Common myeloid progenitor, CD34-positive (primary cell): ENCODE results near the gene EPN2.

Experiments used
- CTCF ChIA-PET: fragments of 350-600 bp; sonication (Branson Sonifier 250); formaldehyde crosslinking; loops from one replicate; lab custom pipeline; 2021; ENCODE audit warnings: antibody characterized with exemption; lab: Charles Lee
- POLR2A ChIA-PET: fragments of 350-600 bp; sonication (Branson Sonifier 250); formaldehyde crosslinking; loops from one replicate; lab custom pipeline; 2021; ENCODE audit warnings: antibody characterized with exemption; lab: Charles Lee
- DNase-seq, 3 donors: peaks; one replicate each; pipeline versions ENCODE4 v3.0.0 to v3.0.0-alpha.2; 2013
- H3K27ac ChIP-seq, 2 experiments: 1 replicate in 1 of 2; 2 replicates in 1 of 2; pipeline ENCODE4 v1.7.0; 2013; ENCODE audit warnings: inconsistent platforms in 2 of 2, low read length in 2 of 2, mild to moderate bottlenecking in 2 of 2, low read depth in 1 of 2, moderate library complexity in 1 of 2; ENCODE audit not compliant: severe bottlenecking in 2 of 2, insufficient read depth in 1 of 2, poor library complexity in 1 of 2
- H3K27me3 ChIP-seq, 5 experiments: replicated peaks in 2 of 5; 1 replicate in 3 of 5; 2 replicates in 2 of 5; pipeline versions ENCODE4 v1.6.1 to v1.7.0; 2013; ENCODE audit warnings: low read length in 4 of 5, mild to moderate bottlenecking in 2 of 5, moderate library complexity in 2 of 5, inconsistent platforms in 1 of 5; ENCODE audit not compliant: insufficient read depth in 5 of 5, control insufficient read depth in 4 of 5
- H3K36me3 ChIP-seq, 4 experiments: 1 replicate in 2 of 4; 2 replicates in 2 of 4; pipeline versions ENCODE4 v1.6.1 to v1.7.0; 2013; ENCODE audit warnings: low read length in 3 of 4, control low read depth in 1 of 4, mild to moderate bottlenecking in 1 of 4; ENCODE audit not compliant: control insufficient read depth in 4 of 4, insufficient read depth in 4 of 4
- H3K4me1 ChIP-seq, 4 experiments: 1 replicate in 3 of 4; 2 replicates in 1 of 4; pipeline versions ENCODE4 v1.6.1 to v1.7.1; 2013; ENCODE audit warnings: low read length in 3 of 4, mild to moderate bottlenecking in 3 of 4, control low read depth in 1 of 4, inconsistent platforms in 1 of 4, moderate library complexity in 1 of 4; ENCODE audit not compliant: control insufficient read depth in 4 of 4, insufficient read depth in 4 of 4; ENCODE audit errors: control extremely low read depth in 1 of 4
- H3K4me3 ChIP-seq, 7 experiments: 1 replicate in 4 of 7; 2 replicates in 3 of 7; pipeline versions ENCODE4 v1.5.1 to v1.7.0; 2013; ENCODE audit warnings: mild to moderate bottlenecking in 7 of 7, low read length in 6 of 7, moderate library complexity in 6 of 7, inconsistent platforms in 2 of 7, low read depth in 2 of 7, control low read depth in 1 of 7; ENCODE audit not compliant: insufficient read depth in 4 of 7, control insufficient read depth in 1 of 7; ENCODE audit errors: extremely low read depth in 1 of 7
- H3K9me3 ChIP-seq, 5 experiments: 1 replicate in 4 of 5; 2 replicates in 1 of 5; pipeline versions ENCODE4 v1.6.1 to v1.7.1; 2013; ENCODE audit warnings: low read length in 4 of 5, mild to moderate bottlenecking in 2 of 5, inconsistent platforms in 1 of 5, low read depth in 1 of 5, moderate library complexity in 1 of 5; ENCODE audit not compliant: control insufficient read depth in 4 of 5, insufficient read depth in 2 of 5; ENCODE audit errors: control extremely low read depth in 1 of 5
- WGBS: methylation state at CpG from one replicate; pipeline ENCODE4 v1.1.5; 2013; ENCODE audit not compliant: insufficient coverage; 5-methylcytosine and 5-hydroxymethylcytosine counted together

EPN2 gene

DNA sequence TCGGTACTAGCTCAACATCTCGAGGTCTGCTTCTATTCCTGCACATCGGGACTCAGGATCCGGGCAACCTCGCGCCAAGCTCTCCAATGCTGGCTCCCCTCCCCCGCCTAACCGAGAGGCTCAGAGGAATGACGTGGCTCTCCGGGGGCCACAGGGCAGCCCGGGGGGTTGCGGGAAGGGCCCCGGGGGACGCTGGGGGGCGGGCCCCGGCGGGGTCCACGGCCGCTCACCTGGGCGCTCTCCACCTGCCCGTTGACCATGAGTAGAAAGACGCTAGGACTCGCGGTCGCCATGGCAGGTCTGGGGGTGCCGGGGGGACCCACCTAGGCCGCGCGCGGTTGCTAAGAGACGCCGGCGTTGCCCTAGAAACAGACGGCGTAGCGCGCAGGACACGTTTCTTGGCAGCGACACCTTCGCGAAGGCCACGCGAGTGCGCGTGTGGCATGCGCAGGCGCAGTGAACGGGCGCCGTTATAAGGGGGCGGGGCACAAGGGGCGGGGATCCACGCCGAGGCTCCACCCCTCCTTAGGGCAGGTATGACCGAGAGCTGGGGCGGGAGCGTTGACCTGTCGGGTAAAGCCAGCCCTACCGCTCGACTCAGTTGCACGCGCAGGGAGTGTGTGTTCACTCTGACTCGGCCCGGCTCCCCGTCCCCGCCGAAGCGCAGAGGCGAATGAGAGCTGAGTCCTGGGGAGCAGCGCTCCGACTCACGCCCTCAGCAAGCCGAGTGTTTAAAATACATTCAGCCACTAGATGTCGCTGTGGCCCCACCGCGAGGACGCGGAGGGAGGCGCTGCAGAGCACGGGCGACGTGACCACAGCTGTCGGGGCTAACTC, 125.3 kb downstream of the EPN2 start, which contains the start of gene B9D1:
Gene B9D1, minus strand, starts transcription at position 447 of the 837 bp plus-strand sequence. Its CDS starts 154 bp downstream, at position 293.
- POLR2A ChIA-PET = interaction anchor here (0.6 kb wide), 1 partner anchor 1833 kb away, joined by 3 read pairs; no protein-coding TSS in a partner anchor
- Histone ChIP-seq H3K4me1 (peaks cover 0 to 10% (median 10%) of the 10 kb centered on the region in 4 experiments), H3K4me3 (peak within 1 kb of the TSS; percentile 28 to 78 (median 63)), H3K36me3 (no peaks in the 10 kb centered on the region), H3K27ac (peak within 1 kb of the TSS in 1 of 2 experiments; percentile 21), H3K27me3 (peaks cover 0 to 70% (median 25%) of the 10 kb centered on the region in 5 experiments), H3K9me3 (no peaks in the 10 kb centered on the region)
- CTCF ChIA-PET = interaction anchor here (0.6 to 10.8 kb wide), 29 partner anchors 8 to 402 kb away, joined by 3 to 149 read pairs (median 4); partner anchors contain the start of gene MAPK7
- DNase-seq = peak; percentile 85 to 90 (median 89)
- WGBS = under 1% methylated on average over 69 of the region's 83 CpGs

DNA sequence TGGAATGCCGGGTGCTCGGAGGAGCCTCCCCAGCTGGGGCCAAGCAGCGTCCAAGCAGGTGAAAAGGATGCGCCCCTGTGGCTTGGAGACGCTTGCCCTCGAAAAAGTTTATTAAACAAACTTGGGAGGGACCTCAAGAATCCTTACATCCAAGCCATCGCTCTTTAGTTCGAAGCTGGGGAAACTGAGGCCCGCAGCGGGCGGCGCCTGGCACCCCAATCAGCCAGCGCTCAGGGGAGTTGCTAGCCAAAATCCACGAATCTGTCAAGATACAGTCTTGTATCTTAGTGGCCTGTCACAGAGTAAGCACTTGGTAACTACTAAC, 125.9 kb downstream of the EPN2 start:
- H3K9me3 ChIP-seq = no peaks in the 10 kb centered on the region
- CTCF ChIA-PET = interaction anchor here (0.6 to 10.8 kb wide), 29 partner anchors 9 to 401 kb away, joined by 3 to 149 read pairs (median 4); partner anchors contain the start of gene MAPK7
- no peak overlapping the region for H3K27ac ChIP-seq
- H3K27me3 ChIP-seq = peaks cover 0 to 73% (median 27%) of the 10 kb centered on the region in 5 experiments
- POLR2A ChIA-PET = interaction anchor here (0.6 kb wide), 1 partner anchor 1832 kb away, joined by 3 read pairs; no protein-coding TSS in a partner anchor
- DNase-seq = no peak
- no peaks in the 10 kb centered on the region for H3K36me3 ChIP-seq
- H3K4me1 ChIP-seq = peaks cover 0 to 10% (median 10%) of the 10 kb centered on the region in 4 experiments
- peak overlapping the region in 3 of 7 experiments; percentile 74 to 78 (median 74) for H3K4me3 ChIP-seq
- WGBS = 34% methylated on average over 14 of the region's 14 CpGs

DNA sequence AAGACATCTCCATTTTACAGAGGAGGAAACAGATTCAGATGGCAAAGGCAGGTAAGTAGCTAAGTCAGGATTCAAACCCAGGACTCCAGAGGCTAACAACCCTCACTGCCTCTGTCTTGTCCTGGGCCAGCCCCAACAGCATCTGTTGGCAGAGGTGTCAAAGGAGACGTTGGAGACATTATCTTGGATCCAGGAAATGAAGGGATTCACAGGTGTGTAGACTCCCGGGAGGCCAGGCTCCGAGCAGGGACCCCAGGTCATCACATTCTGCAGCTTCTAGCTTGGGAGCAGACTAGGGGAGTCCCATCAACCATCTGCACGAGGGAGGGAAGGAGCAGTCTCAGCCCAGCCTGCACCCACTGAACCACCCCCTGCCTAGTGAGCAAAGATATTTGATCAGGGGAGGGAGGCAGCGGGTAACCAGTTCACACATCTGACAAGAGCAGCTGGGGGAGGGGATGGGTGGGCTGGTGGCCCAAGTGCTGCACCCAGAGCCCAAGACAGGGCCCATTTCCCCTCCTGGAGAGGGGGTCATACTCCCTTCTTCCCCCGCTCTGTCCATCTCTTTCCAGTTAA, 126.4 kb downstream of the EPN2 start:
- Histone ChIP-seq H3K9me3 (no peaks in the 10 kb centered on the region), H3K27me3 (peaks cover 0 to 73% (median 29%) of the 10 kb centered on the region in 5 experiments), H3K4me3 (no peak overlapping the region), H3K27ac (no peak overlapping the region), H3K36me3 (no peaks in the 10 kb centered on the region), H3K4me1 (peaks cover 0 to 10% (median 10%) of the 10 kb centered on the region in 4 experiments)
- WGBS = 70% methylated on average over 5 of the region's 6 CpGs
- CTCF ChIA-PET = interaction anchor here (0.6 to 10.8 kb wide), 30 partner anchors 8 to 401 kb away, joined by 3 to 149 read pairs (median 4); partner anchors contain the start of gene MAPK7
- POLR2A ChIA-PET = no interaction called here
- DNase-seq = no peak

DNA sequence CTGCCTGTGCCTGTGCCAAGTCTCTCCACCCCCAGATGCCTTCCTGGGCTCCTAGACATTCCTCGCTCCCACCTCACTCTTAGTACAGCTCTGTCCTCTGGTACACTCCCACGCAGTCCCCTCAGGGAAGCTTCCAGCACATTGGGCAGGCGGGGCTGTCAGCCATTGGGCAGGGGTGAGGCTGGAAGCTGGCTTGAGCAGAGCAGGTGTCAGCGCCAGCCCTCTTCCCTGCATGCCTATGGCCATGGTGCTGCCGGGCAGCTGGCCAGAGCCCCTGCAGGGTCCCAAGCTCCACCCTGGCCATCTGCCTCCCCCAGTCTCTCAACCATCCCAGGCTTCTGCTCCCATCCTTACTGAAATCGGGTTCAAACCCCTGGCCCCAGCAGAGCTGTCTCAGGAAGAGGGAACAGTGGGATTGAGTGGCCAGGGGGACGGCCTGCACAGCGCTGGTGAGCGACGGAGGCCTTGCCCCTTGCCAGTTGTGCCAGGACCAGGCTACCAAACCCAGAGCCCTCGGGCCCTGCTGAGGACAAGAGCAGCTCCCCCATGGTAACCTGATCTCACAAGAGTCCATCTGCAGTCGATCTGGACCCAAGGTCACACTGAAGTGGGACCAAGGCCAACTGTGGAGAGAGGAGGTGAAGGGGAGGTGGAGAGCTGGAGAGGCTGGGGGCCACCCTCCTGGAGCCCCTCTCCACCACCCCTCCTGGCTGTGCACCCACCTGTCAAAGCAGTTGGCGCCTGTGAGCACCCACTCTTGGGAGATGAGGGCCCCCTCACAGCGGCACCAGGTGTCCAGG, 127.7 kb downstream of the EPN2 start:
- ChIA-PET POLR2A (no interaction called here), CTCF (interaction anchor here (0.9 to 10.8 kb wide), 11 partner anchors 10 to 398 kb away, joined by 3 to 149 read pairs (median 3); no protein-coding TSS in a partner anchor)
- H3K27me3 ChIP-seq = peaks cover 0 to 72% (median 28%) of the 10 kb centered on the region in 5 experiments
- H3K36me3 ChIP-seq = no peaks in the 10 kb centered on the region
- no peaks in the 10 kb centered on the region for H3K9me3 ChIP-seq
- no peak overlapping the region for H3K4me3 ChIP-seq
- WGBS = 98% methylated on average over 12 of the region's 14 CpGs
- peaks cover 0 to 14% (median 13%) of the 10 kb centered on the region in 4 experiments for H3K4me1 ChIP-seq
- DNase-seq = no peak
- H3K27ac ChIP-seq = no peak overlapping the region

DNA sequence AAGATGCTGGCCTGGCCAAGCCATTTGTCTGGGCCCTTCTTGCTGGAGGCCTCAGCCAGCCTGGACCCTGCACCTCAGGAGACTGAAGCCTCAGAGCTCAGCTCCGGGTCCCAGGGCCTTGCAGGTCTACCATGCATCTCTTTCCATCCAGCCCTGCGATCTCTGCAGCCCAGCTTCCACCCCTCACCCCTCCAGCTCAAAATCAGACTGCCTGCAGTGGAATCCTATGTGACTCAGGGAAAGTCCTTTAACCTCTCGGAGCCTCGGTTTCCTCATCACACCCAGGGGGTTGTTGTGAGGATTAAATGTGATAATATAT, 128.3 kb downstream of the EPN2 start:
- peaks cover 0 to 72% (median 30%) of the 10 kb centered on the region in 5 experiments for H3K27me3 ChIP-seq
- 100% methylated on average over 1 of the region's 4 CpGs for WGBS
- CTCF ChIA-PET = interaction anchor here (0.9 to 10.8 kb wide), 9 partner anchors 9 to 397 kb away, joined by 3 to 149 read pairs (median 4); no protein-coding TSS in a partner anchor
- POLR2A ChIA-PET = no interaction called here
- H3K36me3 ChIP-seq = no peaks in the 10 kb centered on the region
- H3K4me3 ChIP-seq = no peak overlapping the region
- peaks cover 3 to 20% (median 18%) of the 10 kb centered on the region in 4 experiments for H3K4me1 ChIP-seq
- DNase-seq = no peak
- no peaks in the 10 kb centered on the region for H3K9me3 ChIP-seq
- no peak overlapping the region for H3K27ac ChIP-seq

DNA sequence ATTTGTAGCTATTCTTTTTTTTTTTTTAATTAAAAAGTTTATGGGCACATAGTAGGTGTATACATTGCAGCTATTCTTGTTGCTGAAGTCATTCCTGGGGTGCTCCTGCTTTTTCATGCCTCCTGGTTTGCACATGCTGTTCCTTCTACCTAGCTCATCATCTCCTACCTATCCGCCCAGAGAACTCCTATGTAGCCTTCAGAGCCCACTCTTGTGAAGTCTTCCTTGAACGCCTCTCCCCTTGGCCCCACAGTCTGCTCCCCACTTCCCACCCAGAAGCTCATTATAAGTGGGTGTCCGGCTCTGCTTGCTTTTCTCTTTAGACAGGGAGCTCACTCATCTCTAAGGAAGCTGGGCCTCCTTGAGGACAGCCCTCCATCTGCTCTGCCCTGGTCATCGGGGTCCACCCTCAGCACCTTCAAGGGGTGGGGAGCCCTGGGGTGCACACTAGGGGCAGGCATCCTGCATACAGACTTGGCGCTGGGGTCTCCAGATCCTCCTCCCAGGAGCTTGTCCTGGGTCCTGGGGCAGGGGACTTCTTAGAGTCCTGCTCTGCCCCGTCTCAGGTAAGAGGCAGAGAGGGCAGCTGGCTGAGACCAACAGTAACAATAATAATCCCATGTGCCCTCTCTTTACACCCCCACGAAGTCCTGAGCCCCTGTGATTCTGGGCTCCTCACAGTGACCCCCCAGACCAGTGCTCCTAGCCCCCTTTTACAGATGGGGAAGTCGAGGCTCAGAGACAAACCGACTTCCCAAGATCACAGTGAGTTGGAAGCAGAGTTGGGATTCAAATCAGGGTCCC, 128.9 kb downstream of the EPN2 start:
- DNase-seq = no peak
- Histone ChIP-seq H3K4me1 (peaks cover 3 to 26% (median 24%) of the 10 kb centered on the region in 4 experiments), H3K27ac (no peak overlapping the region), H3K9me3 (no peaks in the 10 kb centered on the region), H3K36me3 (no peaks in the 10 kb centered on the region), H3K4me3 (no peak overlapping the region), H3K27me3 (peaks cover 0 to 76% (median 30%) of the 10 kb centered on the region in 5 experiments)
- POLR2A ChIA-PET = no interaction called here
- CTCF ChIA-PET = interaction anchor here (1.0 to 10.8 kb wide), 7 partner anchors 13 to 396 kb away, joined by 3 to 149 read pairs (median 4); no protein-coding TSS in a partner anchor
- WGBS = 97% methylated on average over 7 of the region's 9 CpGs
